MM.1S (cell line): ENCODE results near the gene DNASE1L3.

Experiments used
- EZH2 ChIP-seq: fragments of 300-600 bp; sonication (generic); optimal IDR thresholded peaks from 2 replicates; pipeline ENCODE3; 2017; ENCODE audit warnings: low read depth, mild to moderate bottlenecking, antibody characterized with exemption, low read length, mixed read lengths
- EZH2phosphoT487 ChIP-seq: fragments of 300-600 bp; sonication (generic); IDR thresholded peaks from 2 replicates; pipeline ENCODE4 v1.6.1; 2018; ENCODE audit warnings: antibody characterized with exemption, low read length
- TF ChIP-seq, protein P1 (sequence below): fragments of 300-600 bp; sonication (generic); IDR thresholded peaks from 2 replicates; pipeline ENCODE4 v1.5.1; 2016; ENCODE audit warnings: antibody characterized with exemption, low read length, mixed read lengths

DNA sequence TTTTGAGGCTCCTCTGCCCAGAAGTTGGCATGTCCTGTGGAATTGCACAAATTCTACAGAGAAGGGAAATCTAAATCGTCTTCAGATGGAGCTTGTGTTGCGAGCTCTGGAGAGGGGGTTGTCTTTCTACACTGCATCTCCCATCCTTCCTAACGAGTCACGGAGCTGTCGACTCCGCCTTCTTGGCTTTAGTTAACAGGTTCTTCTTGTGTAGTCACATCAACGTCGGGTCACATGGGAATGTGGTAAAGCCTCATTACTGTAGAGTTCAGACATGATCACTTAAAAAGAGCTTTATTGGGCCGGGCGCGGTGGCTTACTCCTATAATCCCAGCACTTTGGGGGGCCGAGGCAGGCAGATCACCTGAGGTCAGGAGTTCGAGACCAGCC lies 60.0 kb downstream of the DNASE1L3 start:
- TF ChIP-seq, protein P1, sequence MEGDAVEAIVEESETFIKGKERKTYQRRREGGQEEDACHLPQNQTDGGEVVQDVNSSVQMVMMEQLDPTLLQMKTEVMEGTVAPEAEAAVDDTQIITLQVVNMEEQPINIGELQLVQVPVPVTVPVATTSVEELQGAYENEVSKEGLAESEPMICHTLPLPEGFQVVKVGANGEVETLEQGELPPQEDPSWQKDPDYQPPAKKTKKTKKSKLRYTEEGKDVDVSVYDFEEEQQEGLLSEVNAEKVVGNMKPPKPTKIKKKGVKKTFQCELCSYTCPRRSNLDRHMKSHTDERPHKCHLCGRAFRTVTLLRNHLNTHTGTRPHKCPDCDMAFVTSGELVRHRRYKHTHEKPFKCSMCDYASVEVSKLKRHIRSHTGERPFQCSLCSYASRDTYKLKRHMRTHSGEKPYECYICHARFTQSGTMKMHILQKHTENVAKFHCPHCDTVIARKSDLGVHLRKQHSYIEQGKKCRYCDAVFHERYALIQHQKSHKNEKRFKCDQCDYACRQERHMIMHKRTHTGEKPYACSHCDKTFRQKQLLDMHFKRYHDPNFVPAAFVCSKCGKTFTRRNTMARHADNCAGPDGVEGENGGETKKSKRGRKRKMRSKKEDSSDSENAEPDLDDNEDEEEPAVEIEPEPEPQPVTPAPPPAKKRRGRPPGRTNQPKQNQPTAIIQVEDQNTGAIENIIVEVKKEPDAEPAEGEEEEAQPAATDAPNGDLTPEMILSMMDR = no peak
- TF ChIP-seq EZH2 (no peak), EZH2phosphoT487 (no peak)
